HepG2 (cell line): Measurements from ENCODE around the gene VPS11. TPM values are rescaled to one million over a fixed set of nuclear protein-coding genes. Genes with fewer than 3 reads are reported as not detected.

Experiments
- ATAC-seq: fragments of 200-7000 bp; cut with Tn5 transposase; 3 replicates; pipeline ENCODE4 v1.9.1; 2020; ENCODE audit warnings: mild to moderate bottlenecking, moderate library complexity
- BruUV-seq: library from RNA; stranded (reverse); fragments of 400-500 nt; replicated peaks from 2 replicates; lab custom pipeline; 2021; lab: Mats Ljungman, UMichigan
- CTCF ChIA-PET: fragments of 300-600 bp; formaldehyde crosslinking; extraction: SDS; loops from one replicate; lab custom pipeline; 2021; ENCODE audit warnings: low total read pairs, inconsistent platforms, low intra/inter-chr PET ratio; lab: Yijun Ruan, JAX
- POLR2A ChIA-PET: fragments of 350-600 bp; sonication (Branson Sonifier 250); formaldehyde crosslinking; loops from one replicate; lab custom pipeline; 2020; ENCODE audit warnings: antibody characterized with exemption, inconsistent platforms; lab: Yijun Ruan, JAX
- DNase-seq: peaks from one replicate; pipeline ENCODE4 v3.0.0-alpha.2; 2015; ENCODE audit warnings: low spot score
- FAIRE-seq: peaks from 3 replicates; lab custom pipeline; 2011; peaks lifted over from hg19 to GRCh38; lab: Jason Lieb, UNC
- H2AFZ ChIP-seq: one replicate; pipeline ENCODE4 v1.6.1; 2011; ENCODE audit warnings: low read length, inconsistent platforms
- H3K27ac ChIP-seq: fragments of 300-600 bp; 3 replicates; pipeline ENCODE4 v1.8.0; 2011; ENCODE audit warnings: mixed run types, mild to moderate bottlenecking, mixed read lengths, low read length, inconsistent platforms; ENCODE audit not compliant: insufficient read depth; ENCODE audit errors: extremely low read length
- H3K27me3 ChIP-seq, 2 experiments: fragments of 200-600 bp in 1 of 2; 2 replicates in 1 of 2; 3 replicates in 1 of 2; pipeline versions ENCODE4 v1.6.0 to v1.8.0; 2011; ENCODE audit warnings: low read length in 2 of 2, mild to moderate bottlenecking in 2 of 2, moderate library complexity in 2 of 2, inconsistent platforms in 1 of 2; ENCODE audit not compliant: insufficient read depth in 2 of 2, control insufficient read depth in 1 of 2
- H3K36me3 ChIP-seq, 2 experiments: fragments of 200-600 bp in 1 of 2; replicated peaks in 1 of 2; 2 replicates in 1 of 2; 3 replicates in 1 of 2; pipeline versions ENCODE4 v1.5.1 to v1.8.0; 2011; ENCODE audit warnings: low read length in 2 of 2, inconsistent platforms in 1 of 2; ENCODE audit not compliant: insufficient read depth in 2 of 2, control insufficient read depth in 1 of 2
- H3K4me1 ChIP-seq: 2 replicates; pipeline ENCODE4 v1.5.1; 2012; ENCODE audit warnings: low read length, inconsistent platforms; ENCODE audit not compliant: insufficient read depth
- H3K4me2 ChIP-seq: 2 replicates; pipeline ENCODE4 v1.6.0; 2011; ENCODE audit warnings: low read depth, low read length, inconsistent platforms
- H3K4me3 ChIP-seq, 3 experiments: fragments of 200-600 bp in 1 of 3; sonication (generic), shearing (Covaris generic) in 1 of 3; replicated peaks in 1 of 3; 2 replicates each; pipeline ENCODE4 v1.5.1; 2011 to 2016; ENCODE audit warnings: low read length in 3 of 3, inconsistent platforms in 2 of 3, low read depth in 2 of 3, mild to moderate bottlenecking in 2 of 3, control low read depth in 1 of 3, mixed read lengths in 1 of 3; ENCODE audit not compliant: insufficient read depth in 1 of 3
- H3K79me2 ChIP-seq: one replicate; pipeline ENCODE4 v1.6.1; 2011; ENCODE audit warnings: low read length, inconsistent platforms; ENCODE audit not compliant: insufficient read depth
- H3K9ac ChIP-seq: 2 replicates; pipeline ENCODE4 v1.6.0; 2011; ENCODE audit warnings: mild to moderate bottlenecking, low read depth, low read length, inconsistent platforms; ENCODE audit not compliant: insufficient read depth
- H3K9me3 ChIP-seq: 2 replicates; pipeline ENCODE4 v1.5.1; 2012; ENCODE audit warnings: mild to moderate bottlenecking, low read length
- H4K20me1 ChIP-seq: 2 replicates; pipeline ENCODE4 v1.6.0; 2011; ENCODE audit warnings: inconsistent platforms, mild to moderate bottlenecking, low read length, moderate library complexity; ENCODE audit not compliant: insufficient read depth
- ATRX ChIP-seq: sonication (generic); formaldehyde crosslinking; IDR thresholded peaks from 2 replicates; pipeline ENCODE4 v1.4.0; 2020; ENCODE audit warnings: missing genetic modification reagents, borderline replicate concordance
- ESRRA ChIP-seq: sonication (generic); formaldehyde crosslinking; IDR thresholded peaks from 2 replicates; pipeline ENCODE4 v1.5.1; 2020; ENCODE audit warnings: mild to moderate bottlenecking, low read depth, missing genetic modification reagents
- LCORL ChIP-seq, 2 experiments: fragments of 450-650 bp in 1 of 2; sonication (generic) in 1 of 2; formaldehyde crosslinking in 1 of 2; IDR thresholded peaks; 2 replicates each; pipeline versions ENCODE4 v1.5.0 to v1.6.1; 2017 to 2020; ENCODE audit warnings: antibody characterized with exemption in 1 of 2, missing genetic modification reagents in 1 of 2
- POLR2G ChIP-seq: fragments of 200-400 bp; formaldehyde crosslinking; IDR thresholded peaks from 2 replicates; pipeline ENCODE4 v1.6.1; 2018; ENCODE audit warnings: mild to moderate bottlenecking, low read depth, low read length, moderate library complexity
- SIN3A ChIP-seq: IDR thresholded peaks from 2 replicates; pipeline ENCODE4 v1.6.1; 2011; ENCODE audit warnings: low read depth, mild to moderate bottlenecking, control low read depth, low read length, borderline replicate concordance
- ZFY ChIP-seq: sonication (generic); formaldehyde crosslinking; IDR thresholded peaks from 2 replicates; pipeline ENCODE4 v1.4.0; 2020; ENCODE audit warnings: missing genetic modification reagents
- ZNF367 ChIP-seq: sonication (generic); formaldehyde crosslinking; IDR thresholded peaks from 2 replicates; pipeline ENCODE4 v1.4.0; 2020; ENCODE audit warnings: missing genetic modification reagents, borderline replicate concordance
- ZNF589 ChIP-seq: sonication (generic); formaldehyde crosslinking; conservative IDR thresholded peaks from 2 replicates; pipeline ENCODE4 v1.8.0; 2022; ENCODE audit warnings: mild to moderate bottlenecking, moderate library complexity, missing genetic modification reagents
- ZNF772 ChIP-seq: sonication (generic); formaldehyde crosslinking; IDR thresholded peaks from 2 replicates; pipeline ENCODE4 v1.5.0; 2020; ENCODE audit warnings: mild to moderate bottlenecking, missing genetic modification reagents
- ZNF839 ChIP-seq: sonication (generic); formaldehyde crosslinking; IDR thresholded peaks from 2 replicates; pipeline ENCODE4 v1.4.0; 2020; ENCODE audit warnings: missing genetic modification reagents, mild to moderate bottlenecking, borderline replicate concordance
- ZNF879 ChIP-seq: sonication (generic); formaldehyde crosslinking; IDR thresholded peaks from 2 replicates; pipeline ENCODE4 v1.8.1; 2023; ENCODE audit warnings: missing genetic modification reagents
- ZNF883 ChIP-seq: sonication (generic); formaldehyde crosslinking; IDR thresholded peaks from 2 replicates; pipeline ENCODE4 v1.5.1; 2020; ENCODE audit warnings: mild to moderate bottlenecking, missing genetic modification reagents; ENCODE audit errors: not compliant biosample characterization
- WGBS: methylation state at CpG from one replicate; pipeline ENCODE4 v1.1.6; 2017; ENCODE audit warnings: low lambda C conversion rate; 5-methylcytosine and 5-hydroxymethylcytosine counted together
- in situ Hi-C: cut with HindIII; loops from 2 replicates; pipeline ENCODE4 v1.10.0; 2017; ENCODE audit warnings: low pct_unique_long_range_greater_than_20kb; ENCODE audit not compliant: extremely low pct_ligation_motif_present
- intact Hi-C: fragments of 100-400 bp; cut with micrococcal nuclease; formaldehyde crosslinking; loops from one replicate; pipeline ENCODE4 v1.10.0; 2022; ENCODE audit not compliant: unreplicated experiment
- polyA plus RNA-seq, 8 experiments: library from polyadenylated mRNA; depleted of rRNA in 3 of 8; stranded (reverse) in 7 of 8; unstranded in 1 of 8; fragments of >200 nt; fragmentation: Illumina TruSeq in 4 of 8; extraction: Trizol in 4 of 8; gene quantifications; 2 replicates each; pipeline versions ENCODE4 v1.2.1 to v1.2.3, GENCODE V29; 2011 to 2016; ENCODE audit warnings: low read depth in 4 of 8, missing spikeins in 1 of 8, mixed read lengths in 1 of 8; ENCODE audit not compliant: insufficient read depth in 1 of 8
- total RNA-seq, 5 experiments: library from RNA; depleted of rRNA; stranded (reverse); fragments of >200 nt; fragmentation: Illumina TruSeq; extraction: Trizol; gene quantifications; 2 replicates each; pipeline ENCODE4 v1.2.3, GENCODE V29; 2016; ENCODE audit warnings: low read depth in 1 of 5
- TF ChIP-seq, protein P1 (sequence below): sonication (generic); formaldehyde crosslinking; IDR thresholded peaks from 2 replicates; pipeline ENCODE4 v1.9.0; 2022; ENCODE audit warnings: missing genetic modification reagents, mild to moderate bottlenecking, borderline replicate concordance
- TF ChIP-seq, protein P2 (sequence below): sonication (generic); formaldehyde crosslinking; IDR thresholded peaks from 2 replicates; pipeline ENCODE4 v1.9.0; 2021; ENCODE audit warnings: missing genetic modification reagents, mild to moderate bottlenecking, borderline replicate concordance
- TF ChIP-seq, protein P3 (sequence below), 2 experiments: sonication (generic) in 1 of 2; formaldehyde crosslinking in 1 of 2; IDR thresholded peaks; 2 replicates each; pipeline versions ENCODE4 v1.4.0 to v1.6.1; 2018 to 2020; ENCODE audit warnings: missing genetic modification reagents in 2 of 2, borderline replicate concordance in 1 of 2, low read depth in 1 of 2, mild to moderate bottlenecking in 1 of 2, missing biosample characterization in 1 of 2

The VPS11 gene
- total and polyA plus RNA-seq, 2 of the 13 experiments (the other 11 are each of a cell fraction or from before 2014, with no cell fraction given) = 13.7 to 21.6 TPM

DNA sequence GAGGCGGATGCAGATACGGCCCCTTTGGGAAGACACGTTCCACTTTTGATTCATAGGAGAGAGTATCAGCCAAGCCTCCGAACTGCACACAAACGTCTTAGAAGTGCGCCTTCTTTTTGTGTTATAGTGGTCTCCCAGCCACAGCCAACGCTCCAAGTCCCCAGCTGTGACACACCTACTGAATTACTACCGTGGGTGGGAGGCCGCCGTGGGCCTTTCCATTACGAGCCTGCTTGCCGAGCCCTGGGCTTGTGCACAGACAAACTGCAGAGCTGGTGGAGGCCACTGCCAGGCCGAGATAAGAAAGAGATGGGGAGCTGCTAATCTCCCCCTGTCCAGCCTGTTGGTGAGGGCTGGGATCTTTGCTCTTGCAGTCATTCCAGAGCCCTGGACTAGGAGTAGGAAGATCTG, 17.8 kb downstream of the VPS11 start:
- no peaks in the 10 kb centered on the region for H4K20me1 ChIP-seq
- DNase-seq = no peak
- intact Hi-C loops = no loop called here
- POLR2A ChIA-PET = interaction anchor here (0.6 to 3.8 kb wide), 40 partner anchors 9 to 465 kb away, joined by 3 to 109 read pairs (median 4); partner anchors contain the start of genes BCL9L, C2CD2L, CBL and CENATAC
- no peak for FAIRE-seq
- in situ Hi-C loops = no loop called here
- peak overlapping the region; percentile 98 for H3K27ac ChIP-seq
- ATAC-seq = peak; percentile 24
- H2AFZ ChIP-seq = no peak overlapping the region
- WGBS = 0% methylated on average over 2 of the region's 13 CpGs
- H3K4me2 ChIP-seq = peak overlapping the region; percentile 89
- H3K4me1 ChIP-seq = peaks cover 36% of the 10 kb centered on the region
- CTCF ChIA-PET = no interaction called here
- peaks cover 4 to 23% of the 10 kb centered on the region in 2 experiments for H3K36me3 ChIP-seq
- peaks cover 14% of the 10 kb centered on the region for H3K79me2 ChIP-seq
- H3K4me3 ChIP-seq = peak overlapping the region; percentile 71 to 93 (median 77)
- peak overlapping the region; percentile 93 for H3K9ac ChIP-seq
- no peaks in the 10 kb centered on the region for H3K9me3 ChIP-seq
- BruUV-seq = TSS peak; percentile 84
- H3K27me3 ChIP-seq = no peaks in the 10 kb centered on the region; a peak in 1 of 5 replicates
- TF ChIP-seq ESRRA (CRISPR knock-in tag) = no peak
- TF ChIP-seq POLR2G = no peak
- no peak for TF ChIP-seq ZNF589 (CRISPR knock-in tag)
- peak; percentile 46; the same call in 1 of the 2 replicates for TF ChIP-seq ZNF879 (CRISPR knock-in tag)
- no peak for TF ChIP-seq ZNF839 (CRISPR knock-in tag)
- TF ChIP-seq, protein P1, sequence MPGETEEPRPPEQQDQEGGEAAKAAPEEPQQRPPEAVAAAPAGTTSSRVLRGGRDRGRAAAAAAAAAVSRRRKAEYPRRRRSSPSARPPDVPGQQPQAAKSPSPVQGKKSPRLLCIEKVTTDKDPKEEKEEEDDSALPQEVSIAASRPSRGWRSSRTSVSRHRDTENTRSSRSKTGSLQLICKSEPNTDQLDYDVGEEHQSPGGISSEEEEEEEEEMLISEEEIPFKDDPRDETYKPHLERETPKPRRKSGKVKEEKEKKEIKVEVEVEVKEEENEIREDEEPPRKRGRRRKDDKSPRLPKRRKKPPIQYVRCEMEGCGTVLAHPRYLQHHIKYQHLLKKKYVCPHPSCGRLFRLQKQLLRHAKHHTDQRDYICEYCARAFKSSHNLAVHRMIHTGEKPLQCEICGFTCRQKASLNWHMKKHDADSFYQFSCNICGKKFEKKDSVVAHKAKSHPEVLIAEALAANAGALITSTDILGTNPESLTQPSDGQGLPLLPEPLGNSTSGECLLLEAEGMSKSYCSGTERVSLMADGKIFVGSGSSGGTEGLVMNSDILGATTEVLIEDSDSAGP (CRISPR knock-in tag) = peak; percentile 96; the same call in 1 of the 2 replicates
- peak; percentile 13; the same call in 1 of the 2 replicates for TF ChIP-seq ZFY
- TF ChIP-seq LCORL (IDR thresholded peaks at IDR 0.05) = no peak
- 0 out of 2 replicates have a peak, but pooled peaks have one; percentile 5 for TF ChIP-seq LCORL (CRISPR knock-in tag; IDR thresholded peaks at IDR 0.05)
- TF ChIP-seq, protein P2, sequence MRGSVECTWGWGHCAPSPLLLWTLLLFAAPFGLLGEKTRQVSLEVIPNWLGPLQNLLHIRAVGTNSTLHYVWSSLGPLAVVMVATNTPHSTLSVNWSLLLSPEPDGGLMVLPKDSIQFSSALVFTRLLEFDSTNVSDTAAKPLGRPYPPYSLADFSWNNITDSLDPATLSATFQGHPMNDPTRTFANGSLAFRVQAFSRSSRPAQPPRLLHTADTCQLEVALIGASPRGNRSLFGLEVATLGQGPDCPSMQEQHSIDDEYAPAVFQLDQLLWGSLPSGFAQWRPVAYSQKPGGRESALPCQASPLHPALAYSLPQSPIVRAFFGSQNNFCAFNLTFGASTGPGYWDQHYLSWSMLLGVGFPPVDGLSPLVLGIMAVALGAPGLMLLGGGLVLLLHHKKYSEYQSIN = no peak
- TF ChIP-seq, protein P3, sequence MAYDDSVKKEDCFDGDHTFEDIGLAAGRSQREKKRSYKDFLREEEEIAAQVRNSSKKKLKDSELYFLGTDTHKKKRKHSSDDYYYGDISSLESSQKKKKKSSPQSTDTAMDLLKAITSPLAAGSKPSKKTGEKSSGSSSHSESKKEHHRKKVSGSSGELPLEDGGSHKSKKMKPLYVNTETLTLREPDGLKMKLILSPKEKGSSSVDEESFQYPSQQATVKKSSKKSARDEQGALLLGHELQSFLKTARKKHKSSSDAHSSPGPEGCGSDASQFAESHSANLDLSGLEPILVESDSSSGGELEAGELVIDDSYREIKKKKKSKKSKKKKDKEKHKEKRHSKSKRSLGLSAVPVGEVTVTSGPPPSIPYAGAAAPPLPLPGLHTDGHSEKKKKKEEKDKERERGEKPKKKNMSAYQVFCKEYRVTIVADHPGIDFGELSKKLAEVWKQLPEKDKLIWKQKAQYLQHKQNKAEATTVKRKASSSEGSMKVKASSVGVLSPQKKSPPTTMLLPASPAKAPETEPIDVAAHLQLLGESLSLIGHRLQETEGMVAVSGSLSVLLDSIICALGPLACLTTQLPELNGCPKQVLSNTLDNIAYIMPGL (CRISPR knock-in tag; IDR thresholded peaks at IDR 0.05; ENCODE audit: borderline replicate concordance in 1 of 2, low read depth in 1 of 2) = 0 out of 4 replicates have a peak, but pooled peaks of 1 of the 2 experiments have one; percentile 7
- no peak for TF ChIP-seq ZNF367
- TF ChIP-seq ATRX (CRISPR knock-in tag) = no peak
- TF ChIP-seq SIN3A = 0 out of 2 replicates have a peak, but pooled peaks have one; percentile 13
- no peak for TF ChIP-seq ZNF883 (CRISPR knock-in tag)
- TF ChIP-seq ZNF772 (CRISPR knock-in tag) = no peak
